Measurements from ENCODE around the gene PHYKPL. TPM values are rescaled to one million over a fixed set of nuclear protein-coding genes. Genes with fewer than 3 reads are reported as not detected.

The PHYKPL gene
- total and polyA plus RNA-seq, 2 donors (not counting 1 experiment from before 2014, with no cell fraction given): 263 to 313 TPM

DNA sequence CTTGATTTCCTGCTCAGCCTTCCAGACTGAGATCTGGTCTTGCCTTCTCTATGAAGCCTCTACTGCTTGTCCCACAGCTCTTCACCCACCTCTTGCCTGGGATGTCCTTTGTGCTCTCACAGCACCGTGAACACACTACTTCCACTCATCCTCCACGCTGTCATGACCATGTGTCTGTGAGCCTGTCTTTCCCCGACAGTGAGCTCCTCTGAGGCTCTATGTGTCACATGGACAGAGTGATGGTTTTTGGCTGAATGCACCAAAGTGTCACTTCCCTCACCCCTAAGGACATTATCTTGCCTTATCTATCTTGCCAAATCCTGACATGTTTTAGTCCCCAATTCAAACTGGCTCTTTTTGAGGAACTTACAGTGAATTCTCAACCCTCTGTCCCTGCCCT, 11.3 kb downstream of the PHYKPL start:
- Mint-ChIP-seq H3K27ac (peak overlapping the region; percentile 60), H3K27me3 (no peaks in the 10 kb centered on the region), H3K9me3 (ENCODE audit: insufficient read depth) (no peaks in the 10 kb centered on the region), H3K4me1 (peaks cover 17% of the 10 kb centered on the region), H3K4me3 (no peak overlapping the region)
- Histone ChIP-seq H3K4me1 (ENCODE audit: control insufficient read depth in 2 of 2, insufficient read depth in 2 of 2, low read length in 2 of 2) (peaks cover 3 to 5% of the 10 kb centered on the region in 2 donors), H3K27me3 (replicated peaks in 1 of 4; ENCODE audit: control extremely low read depth in 1 of 4, control insufficient read depth in 3 of 4, insufficient read depth in 4 of 4, low read length in 3 of 4) (no peaks in the 10 kb centered on the region), H3K27ac (ENCODE audit: low read length in 2 of 2) (peak overlapping the region in 1 of 2 donors; percentile 2), H3K36me3 (replicated peaks in 1 of 2; ENCODE audit: control extremely low read depth in 1 of 2, control insufficient read depth in 1 of 2, extremely low read depth in 1 of 2, insufficient read depth in 2 of 2, low read length in 1 of 2) (peaks cover 0 to 68% of the 10 kb centered on the region in 2 experiments), H3K79me2 (ENCODE audit: control insufficient read depth, insufficient read depth, low read length) (peaks cover 38% of the 10 kb centered on the region), H3K4me2 (replicated peaks; ENCODE audit: low read depth, low read length, poor library complexity, severe bottlenecking) (no peak overlapping the region), H3K9me3 (ENCODE audit: control extremely low read depth in 1 of 3, control insufficient read depth in 2 of 3, insufficient read depth in 1 of 3, low read length in 2 of 3) (no peaks in the 10 kb centered on the region), H3K9ac (ENCODE audit: low read length) (no peak overlapping the region), H3K4me3 (ENCODE audit: control extremely low read depth in 1 of 5, extremely low read depth in 1 of 5, insufficient read depth in 1 of 5, low read depth in 2 of 5, low read length in 4 of 5) (no peak overlapping the region), H4K20me1 (ENCODE audit: control insufficient read depth, insufficient read depth, low read length, poor library complexity, severe bottlenecking) (peaks cover 48% of the 10 kb centered on the region), H2AFZ (ENCODE audit: insufficient read depth, low read depth, low read length, poor library complexity, severe bottlenecking) (no peak overlapping the region)
- no peak for DNase-seq
- ChIA-PET CTCF (no interaction called here), POLR2A (no interaction called here)
- no peak for ATAC-seq (ENCODE audit: low read depth)
- TF ChIP-seq EZH2 (IDR thresholded peaks at IDR 0.05; ENCODE audit: borderline replicate concordance, insufficient read depth, low read depth, low read length, poor library complexity, severe bottlenecking): no peak
- TF ChIP-seq, protein P1, sequence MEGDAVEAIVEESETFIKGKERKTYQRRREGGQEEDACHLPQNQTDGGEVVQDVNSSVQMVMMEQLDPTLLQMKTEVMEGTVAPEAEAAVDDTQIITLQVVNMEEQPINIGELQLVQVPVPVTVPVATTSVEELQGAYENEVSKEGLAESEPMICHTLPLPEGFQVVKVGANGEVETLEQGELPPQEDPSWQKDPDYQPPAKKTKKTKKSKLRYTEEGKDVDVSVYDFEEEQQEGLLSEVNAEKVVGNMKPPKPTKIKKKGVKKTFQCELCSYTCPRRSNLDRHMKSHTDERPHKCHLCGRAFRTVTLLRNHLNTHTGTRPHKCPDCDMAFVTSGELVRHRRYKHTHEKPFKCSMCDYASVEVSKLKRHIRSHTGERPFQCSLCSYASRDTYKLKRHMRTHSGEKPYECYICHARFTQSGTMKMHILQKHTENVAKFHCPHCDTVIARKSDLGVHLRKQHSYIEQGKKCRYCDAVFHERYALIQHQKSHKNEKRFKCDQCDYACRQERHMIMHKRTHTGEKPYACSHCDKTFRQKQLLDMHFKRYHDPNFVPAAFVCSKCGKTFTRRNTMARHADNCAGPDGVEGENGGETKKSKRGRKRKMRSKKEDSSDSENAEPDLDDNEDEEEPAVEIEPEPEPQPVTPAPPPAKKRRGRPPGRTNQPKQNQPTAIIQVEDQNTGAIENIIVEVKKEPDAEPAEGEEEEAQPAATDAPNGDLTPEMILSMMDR (IDR thresholded peaks at IDR 0.05): no peak
- WGBS (ENCODE audit: insufficient coverage): 70% methylated on average over 2 of the region's 3 CpGs
- intact Hi-C loops (cut with micrococcal nuclease): no loop called here

GRCh38 chr5:178218827-178219226, 13.8 kb downstream of the PHYKPL start:
- POLR2A ChIA-PET: no interaction called here
- H3K4me1 Mint-ChIP-seq: peaks cover 21% of the 10 kb centered on the region
- no peak for TF ChIP-seq EZH2 (IDR thresholded peaks at IDR 0.05; ENCODE audit: borderline replicate concordance, insufficient read depth, low read depth, low read length, poor library complexity, severe bottlenecking)
- TF ChIP-seq, protein P1 (IDR thresholded peaks at IDR 0.05): no peak
- Histone ChIP-seq H3K4me2 (replicated peaks; ENCODE audit: low read depth, low read length, poor library complexity, severe bottlenecking) (no peak overlapping the region), H3K79me2 (ENCODE audit: control insufficient read depth, insufficient read depth, low read length) (peaks cover 23% of the 10 kb centered on the region), H3K4me3 (ENCODE audit: control extremely low read depth in 1 of 5, extremely low read depth in 1 of 5, insufficient read depth in 1 of 5, low read depth in 2 of 5, low read length in 4 of 5) (no peak overlapping the region), H2AFZ (ENCODE audit: insufficient read depth, low read depth, low read length, poor library complexity, severe bottlenecking) (no peak overlapping the region), H3K27ac (ENCODE audit: low read length in 2 of 2) (peak overlapping the region in 1 of 2 donors; percentile 30), H3K27me3 (replicated peaks in 1 of 4; ENCODE audit: control extremely low read depth in 1 of 4, control insufficient read depth in 3 of 4, insufficient read depth in 4 of 4, low read length in 3 of 4) (no peaks in the 10 kb centered on the region), H3K4me1 (ENCODE audit: control insufficient read depth in 2 of 2, insufficient read depth in 2 of 2, low read length in 2 of 2) (peaks cover 7 to 13% of the 10 kb centered on the region in 2 donors), H3K9ac (ENCODE audit: low read length) (no peak overlapping the region), H3K9me3 (ENCODE audit: control extremely low read depth in 1 of 3, control insufficient read depth in 2 of 3, insufficient read depth in 1 of 3, low read length in 2 of 3) (no peaks in the 10 kb centered on the region), H3K36me3 (replicated peaks in 1 of 2; ENCODE audit: control extremely low read depth in 1 of 2, control insufficient read depth in 1 of 2, extremely low read depth in 1 of 2, insufficient read depth in 2 of 2, low read length in 1 of 2) (peaks cover 0 to 65% of the 10 kb centered on the region in 2 experiments), H4K20me1 (ENCODE audit: control insufficient read depth, insufficient read depth, low read length, poor library complexity, severe bottlenecking) (peaks cover 42% of the 10 kb centered on the region)
- H3K27ac Mint-ChIP-seq: no peak overlapping the region
- DNase-seq (no peak), ATAC-seq (ENCODE audit: low read depth) (no peak)
- no peak overlapping the region for H3K4me3 Mint-ChIP-seq
- intact Hi-C loops (cut with micrococcal nuclease): no loop called here
- H3K9me3 Mint-ChIP-seq (ENCODE audit: insufficient read depth): no peaks in the 10 kb centered on the region
- CTCF ChIA-PET: no interaction called here
- H3K27me3 Mint-ChIP-seq: no peaks in the 10 kb centered on the region
- WGBS (ENCODE audit: insufficient coverage): 100% methylated on average over 1 of the region's 3 CpGs

Measured in B cell (primary cell).